Measurements from ENCODE around the gene IRS2.

The IRS2 gene

DNA sequence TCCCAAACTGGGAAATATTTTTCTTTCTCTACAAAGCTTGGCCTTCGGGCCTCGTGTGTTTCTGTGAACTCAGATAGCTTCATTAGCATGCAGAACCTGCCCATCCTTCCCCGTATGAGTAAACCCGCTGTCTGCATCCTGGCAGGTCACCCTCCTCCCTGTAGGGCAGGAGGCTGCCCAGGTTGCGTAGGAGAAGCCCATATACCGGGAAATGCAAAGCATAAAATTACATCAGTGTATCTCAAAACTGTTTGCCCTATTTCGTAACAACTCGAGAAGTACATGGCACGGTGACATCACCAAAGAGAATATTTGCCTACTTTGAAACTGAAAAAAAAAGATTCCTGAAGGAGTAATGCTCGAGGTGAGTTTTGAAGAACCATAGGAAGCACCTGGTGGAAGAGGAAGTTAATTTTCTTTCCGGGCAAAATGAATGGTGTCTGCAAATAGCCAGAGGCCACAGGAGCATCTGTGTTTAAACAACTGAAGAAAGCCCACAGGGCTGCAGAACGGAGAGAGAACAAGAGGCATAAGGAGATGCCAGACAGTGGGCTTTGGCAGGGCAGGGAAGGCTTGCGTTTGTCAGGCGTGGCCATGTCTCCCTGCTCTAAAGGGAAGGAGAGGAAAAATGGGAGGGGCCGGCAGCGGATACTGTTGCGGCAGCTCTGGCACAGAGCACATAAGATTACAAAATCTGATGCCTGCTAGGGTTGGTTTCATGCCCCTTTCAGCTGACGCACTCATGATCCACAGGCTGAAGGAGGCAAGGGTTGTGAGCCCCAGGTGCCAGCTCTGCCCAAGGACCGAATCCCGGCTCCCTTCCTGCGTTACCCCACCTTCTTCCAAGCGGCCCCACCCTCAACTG is 81.4 kb downstream of the IRS2 start:
- H3K36me3 ChIP-seq (ENCODE audit: control insufficient read depth in 5 of 5, insufficient read depth in 5 of 5, low read length in 5 of 5) = no peaks in the 10 kb centered on the region
- peak overlapping the region in 3 of 5 donors; percentile 48 to 73 (median 63) for H3K9ac ChIP-seq (ENCODE audit: low read length in 5 of 5)
- peak overlapping the region; percentile 63 for H3K27ac ChIP-seq (ENCODE audit: low read depth, low read length)
- H3K9me3 ChIP-seq (ENCODE audit: control insufficient read depth in 5 of 5, low read length in 5 of 5) = peaks cover 0 to 6% (median 0%) of the 10 kb centered on the region in 5 donors
- peaks cover 0 to 3% (median 0%) of the 10 kb centered on the region in 5 donors for H3K27me3 ChIP-seq (ENCODE audit: control insufficient read depth in 5 of 5, insufficient read depth in 4 of 5, low read length in 5 of 5)
- H3K4me3 ChIP-seq (ENCODE audit: low read depth in 1 of 5, low read length in 5 of 5) = peak overlapping the region in 3 of 5 donors; percentile 1 to 49 (median 48)
- H3K4me1 ChIP-seq (ENCODE audit: control insufficient read depth in 5 of 5, insufficient read depth in 5 of 5, low read length in 5 of 5) = peaks cover 0 to 25% (median 21%) of the 10 kb centered on the region in 5 donors

DNA sequence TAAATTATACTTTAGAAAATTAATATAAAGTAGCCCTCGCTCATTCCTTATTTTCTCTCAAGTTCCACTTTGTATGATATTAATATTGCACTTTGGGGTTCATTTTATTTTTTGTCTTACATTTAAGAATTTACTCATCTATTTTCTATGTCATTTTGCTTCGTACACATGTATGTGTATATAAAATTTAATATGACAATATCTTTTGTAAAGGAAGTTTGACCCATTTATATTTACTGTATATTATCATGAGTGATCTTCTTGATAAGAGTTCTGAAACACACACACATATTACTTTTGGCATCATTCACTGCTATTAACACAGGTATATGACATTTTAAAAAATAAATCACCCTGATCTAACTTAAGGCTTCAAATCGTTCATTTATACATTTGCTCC is 83.1 kb downstream of the IRS2 start:
- H3K27ac ChIP-seq (ENCODE audit: low read depth, low read length) = no peak overlapping the region

More for the DNA sequence above, 83.1 kb downstream of the IRS2 start:
- Histone ChIP-seq H3K27me3 (ENCODE audit: control insufficient read depth in 5 of 5, insufficient read depth in 4 of 5, low read length in 5 of 5) (peaks cover 0 to 3% (median 0%) of the 10 kb centered on the region in 5 donors), H3K9ac (ENCODE audit: low read length in 5 of 5) (no peak overlapping the region), H3K4me1 (ENCODE audit: control insufficient read depth in 5 of 5, insufficient read depth in 5 of 5, low read length in 5 of 5) (peaks cover 0 to 33% (median 26%) of the 10 kb centered on the region in 5 donors), H3K4me3 (ENCODE audit: low read depth in 1 of 5, low read length in 5 of 5) (no peak overlapping the region), H3K36me3 (ENCODE audit: control insufficient read depth in 5 of 5, insufficient read depth in 5 of 5, low read length in 5 of 5) (no peaks in the 10 kb centered on the region), H3K9me3 (ENCODE audit: control insufficient read depth in 5 of 5, low read length in 5 of 5) (peaks cover 0 to 6% (median 0%) of the 10 kb centered on the region in 5 donors)

Data from subcutaneous abdominal adipose tissue (tissue), 5 donors.